ENCODE data around the gene ZAP70.

Gene ZAP70

DNA sequence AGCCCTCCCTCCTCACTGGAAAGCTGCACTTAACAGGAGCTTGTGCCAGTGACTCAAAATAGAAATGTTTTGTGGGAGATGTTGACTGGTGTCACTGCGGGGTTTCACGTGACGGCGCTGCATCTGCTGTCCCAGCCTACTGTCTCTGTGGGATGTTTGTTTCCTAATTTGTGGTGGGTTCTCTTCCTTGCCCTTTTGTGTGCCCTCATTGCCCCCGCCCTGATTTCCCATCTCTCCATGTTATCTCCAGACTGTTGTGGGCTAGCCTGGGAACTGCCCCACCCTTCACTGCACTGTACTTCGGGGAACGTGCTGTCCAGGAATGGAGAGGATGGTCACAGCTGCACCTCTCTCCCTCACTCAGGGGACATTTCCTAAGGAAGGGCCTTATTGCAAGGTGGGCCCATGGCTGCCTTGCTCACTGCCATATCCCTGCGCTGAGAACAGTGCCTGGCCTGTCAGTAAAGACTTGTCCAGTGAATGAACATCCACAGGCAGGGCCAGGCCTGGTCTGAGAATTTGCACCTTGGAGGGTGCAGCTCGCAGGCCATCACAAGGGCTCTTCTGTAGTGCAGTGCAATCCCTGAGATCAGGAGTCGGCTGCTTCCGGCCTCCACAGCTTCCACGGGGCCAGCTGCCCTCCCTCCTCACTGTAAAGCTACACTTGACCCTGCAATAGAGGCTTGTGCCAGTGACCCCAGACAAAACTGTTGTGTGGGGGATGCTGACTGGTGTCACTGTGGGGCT is 18.1 kb downstream of the ZAP70 start:
- no peaks in the 10 kb centered on the region for H3K9me2 ChIP-seq (replicated peaks; ENCODE audit: low read depth, low read length)
- H3K4me3 ChIP-seq (ENCODE audit: low read length, poor library complexity, severe bottlenecking) = no peak overlapping the region
- peaks cover 63% of the 10 kb centered on the region for H4K20me1 ChIP-seq (ENCODE audit: insufficient read depth, low read length, poor library complexity, severe bottlenecking)
- peaks cover 64% of the 10 kb centered on the region for H3K79me2 ChIP-seq (ENCODE audit: insufficient read depth, low read length)
- H3K9me3 ChIP-seq (ENCODE audit: insufficient read depth, low read depth, low read length) = no peaks in the 10 kb centered on the region
- peaks cover 4% of the 10 kb centered on the region for H3K4me1 ChIP-seq (ENCODE audit: insufficient read depth, low read length, poor library complexity, severe bottlenecking)
- peaks cover 95% of the 10 kb centered on the region for H3K36me3 ChIP-seq (ENCODE audit: insufficient read depth, low read length)
- TF ChIP-seq, protein P1, sequence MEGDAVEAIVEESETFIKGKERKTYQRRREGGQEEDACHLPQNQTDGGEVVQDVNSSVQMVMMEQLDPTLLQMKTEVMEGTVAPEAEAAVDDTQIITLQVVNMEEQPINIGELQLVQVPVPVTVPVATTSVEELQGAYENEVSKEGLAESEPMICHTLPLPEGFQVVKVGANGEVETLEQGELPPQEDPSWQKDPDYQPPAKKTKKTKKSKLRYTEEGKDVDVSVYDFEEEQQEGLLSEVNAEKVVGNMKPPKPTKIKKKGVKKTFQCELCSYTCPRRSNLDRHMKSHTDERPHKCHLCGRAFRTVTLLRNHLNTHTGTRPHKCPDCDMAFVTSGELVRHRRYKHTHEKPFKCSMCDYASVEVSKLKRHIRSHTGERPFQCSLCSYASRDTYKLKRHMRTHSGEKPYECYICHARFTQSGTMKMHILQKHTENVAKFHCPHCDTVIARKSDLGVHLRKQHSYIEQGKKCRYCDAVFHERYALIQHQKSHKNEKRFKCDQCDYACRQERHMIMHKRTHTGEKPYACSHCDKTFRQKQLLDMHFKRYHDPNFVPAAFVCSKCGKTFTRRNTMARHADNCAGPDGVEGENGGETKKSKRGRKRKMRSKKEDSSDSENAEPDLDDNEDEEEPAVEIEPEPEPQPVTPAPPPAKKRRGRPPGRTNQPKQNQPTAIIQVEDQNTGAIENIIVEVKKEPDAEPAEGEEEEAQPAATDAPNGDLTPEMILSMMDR (conservative IDR thresholded peaks at IDR 0.05; ENCODE audit: low read length) = no peak
- TF ChIP-seq EZH2phosphoT487 (IDR thresholded peaks at IDR 0.05; ENCODE audit: borderline replicate concordance) = no peak
- H3K9ac ChIP-seq (ENCODE audit: low read depth, low read length, poor library complexity, severe bottlenecking) = no peak overlapping the region
- no peak overlapping the region for H3K4me2 ChIP-seq (ENCODE audit: low read depth, low read length, poor library complexity, severe bottlenecking)
- H2AFZ ChIP-seq (ENCODE audit: low read length) = no peak overlapping the region
- no peaks in the 10 kb centered on the region for H3F3A ChIP-seq (ENCODE audit: low read depth)
- no peaks in the 10 kb centered on the region for H3K27me3 ChIP-seq (ENCODE audit: insufficient read depth, low read length, poor library complexity, severe bottlenecking)

GRCh38 chr2:97732436-97733340 is 19.3 kb downstream of the ZAP70 start:
- no peak overlapping the region for H3K9ac ChIP-seq (ENCODE audit: low read depth, low read length, poor library complexity, severe bottlenecking)
- H3K4me1 ChIP-seq (ENCODE audit: insufficient read depth, low read length, poor library complexity, severe bottlenecking) = peaks cover 3% of the 10 kb centered on the region

DNA sequence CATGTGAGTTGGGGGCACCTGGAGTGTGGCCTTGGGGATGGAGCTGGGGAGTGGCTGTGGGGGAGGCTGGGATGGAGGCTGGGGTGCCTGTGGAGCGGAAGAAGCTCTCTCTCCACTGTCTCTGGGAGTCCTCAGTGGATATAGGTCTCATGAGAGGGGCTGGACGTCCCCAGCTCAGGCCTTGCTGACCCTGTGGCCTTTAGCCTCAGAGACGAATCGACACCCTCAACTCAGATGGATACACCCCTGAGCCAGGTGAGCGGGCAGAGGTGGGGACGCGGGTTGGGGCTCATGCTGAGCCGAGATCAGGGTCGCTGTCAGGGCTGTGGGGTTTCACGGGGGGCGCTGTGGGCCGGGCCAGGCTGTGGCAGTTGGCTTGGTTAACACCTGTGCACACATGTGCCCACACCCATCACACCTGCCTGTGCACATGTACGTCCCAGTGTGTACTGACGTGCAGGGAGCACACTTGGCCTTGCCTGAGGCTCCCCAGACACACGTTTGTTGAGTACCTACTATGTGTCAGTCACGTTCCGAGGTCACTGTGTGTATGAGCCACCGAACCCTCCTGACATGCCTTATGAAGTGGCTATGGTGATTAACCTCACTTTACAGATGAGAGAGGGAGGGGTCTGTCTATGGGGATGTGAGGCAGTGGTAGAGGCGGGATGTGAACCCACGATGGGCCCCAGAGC is 20.1 kb downstream of the ZAP70 start:
- Histone ChIP-seq H3K9me2 (replicated peaks; ENCODE audit: low read depth, low read length) (no peaks in the 10 kb centered on the region), H3K27me3 (ENCODE audit: insufficient read depth, low read length, poor library complexity, severe bottlenecking) (no peaks in the 10 kb centered on the region), H3F3A (ENCODE audit: low read depth) (no peaks in the 10 kb centered on the region), H4K20me1 (ENCODE audit: insufficient read depth, low read length, poor library complexity, severe bottlenecking) (peaks cover 45% of the 10 kb centered on the region), H3K4me3 (ENCODE audit: low read length, poor library complexity, severe bottlenecking) (no peak overlapping the region), H3K36me3 (ENCODE audit: insufficient read depth, low read length) (peaks cover 95% of the 10 kb centered on the region; the same call in 1 of the 2 replicates), H3K79me2 (ENCODE audit: insufficient read depth, low read length) (peaks cover 44% of the 10 kb centered on the region), H3K9me3 (ENCODE audit: insufficient read depth, low read depth, low read length) (no peaks in the 10 kb centered on the region), H2AFZ (ENCODE audit: low read length) (no peak overlapping the region), H3K9ac (ENCODE audit: low read depth, low read length, poor library complexity, severe bottlenecking) (no peak overlapping the region), H3K4me2 (ENCODE audit: low read depth, low read length, poor library complexity, severe bottlenecking) (no peak overlapping the region), H3K4me1 (ENCODE audit: insufficient read depth, low read length, poor library complexity, severe bottlenecking) (no peaks in the 10 kb centered on the region)
- no peak for TF ChIP-seq EZH2phosphoT487 (IDR thresholded peaks at IDR 0.05; ENCODE audit: borderline replicate concordance)
- TF ChIP-seq, protein P1 (conservative IDR thresholded peaks at IDR 0.05; ENCODE audit: low read length) = no peak

More at GRCh38 chr2:97732436-97733340, 19.3 kb downstream of the ZAP70 start:
- TF ChIP-seq, protein P1 (conservative IDR thresholded peaks at IDR 0.05; ENCODE audit: low read length) = no peak
- TF ChIP-seq EZH2phosphoT487 (IDR thresholded peaks at IDR 0.05; ENCODE audit: borderline replicate concordance) = no peak
- Histone ChIP-seq H3K4me2 (ENCODE audit: low read depth, low read length, poor library complexity, severe bottlenecking) (no peak overlapping the region), H2AFZ (ENCODE audit: low read length) (no peak overlapping the region), H4K20me1 (ENCODE audit: insufficient read depth, low read length, poor library complexity, severe bottlenecking) (peaks cover 53% of the 10 kb centered on the region), H3K9me2 (replicated peaks; ENCODE audit: low read depth, low read length) (no peaks in the 10 kb centered on the region), H3K27me3 (ENCODE audit: insufficient read depth, low read length, poor library complexity, severe bottlenecking) (no peaks in the 10 kb centered on the region), H3F3A (ENCODE audit: low read depth) (no peaks in the 10 kb centered on the region), H3K9me3 (ENCODE audit: insufficient read depth, low read depth, low read length) (no peaks in the 10 kb centered on the region), H3K79me2 (ENCODE audit: insufficient read depth, low read length) (peaks cover 52% of the 10 kb centered on the region), H3K4me3 (ENCODE audit: low read length, poor library complexity, severe bottlenecking) (no peak overlapping the region), H3K36me3 (ENCODE audit: insufficient read depth, low read length) (peaks cover 95% of the 10 kb centered on the region; the same call in 1 of the 2 replicates)

Data from Loucy (cell line).